ENCODE results near the gene GABRB1.
A peak's percentile ranks its signal among the peaks of the same experiment; 100 is the strongest.
"Not testable (repeated sequence)": the region's sequence is repeated elsewhere in the genome, so short reads cannot be mapped to it uniquely, and the experiment has no call there.

Gene GABRB1

GRCh38 chr4:47213106-47213505 is 181.7 kb downstream of the GABRB1 start:
- DNase-seq (ENCODE audit: low read depth), result no peak

DNA sequence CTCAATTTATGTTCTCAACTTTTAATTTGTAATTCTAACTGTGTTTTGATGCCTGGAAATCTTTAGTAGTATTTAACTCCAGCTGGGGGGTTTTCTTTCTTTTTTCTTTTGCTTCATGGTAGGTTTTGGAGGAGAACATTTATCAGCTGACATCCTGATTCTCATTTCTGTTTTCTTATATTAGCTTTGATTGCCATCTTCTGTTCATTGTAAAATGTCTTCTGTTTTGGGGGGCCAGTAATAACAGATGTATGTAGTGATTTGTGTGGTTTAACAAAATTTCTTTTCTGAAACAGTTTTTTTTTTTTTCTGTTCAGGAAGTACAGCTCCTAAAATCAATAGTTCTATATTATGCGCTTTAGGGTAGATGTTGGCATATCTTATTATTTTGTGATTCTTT is 182.2 kb downstream of the GABRB1 start:
- no peak for DNase-seq (ENCODE audit: low read depth)

GRCh38 chr4:47213971-47214370 is 182.6 kb downstream of the GABRB1 start:
- peak; percentile 29 for DNase-seq (ENCODE audit: low read depth)

DNA sequence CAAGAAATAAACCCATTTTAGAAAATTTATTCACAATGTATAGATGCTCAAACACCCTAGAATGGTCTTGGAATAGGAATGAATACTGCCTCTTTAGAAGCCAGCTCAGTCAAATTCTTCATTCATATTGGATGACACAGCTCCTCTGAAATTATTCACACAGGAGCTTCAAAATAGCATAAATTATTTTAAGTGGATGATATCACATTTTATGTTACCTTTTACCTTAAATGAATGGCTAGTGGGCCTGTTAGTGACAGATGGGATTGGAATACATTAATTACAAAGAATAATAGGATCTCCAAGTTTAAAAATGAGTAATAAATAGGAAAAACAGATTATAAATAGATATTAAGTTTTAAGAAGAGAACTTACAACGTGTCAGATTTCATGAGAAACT is 184.4 kb downstream of the GABRB1 start:
- DNase-seq (ENCODE audit: low read depth), result no peak

DNA sequence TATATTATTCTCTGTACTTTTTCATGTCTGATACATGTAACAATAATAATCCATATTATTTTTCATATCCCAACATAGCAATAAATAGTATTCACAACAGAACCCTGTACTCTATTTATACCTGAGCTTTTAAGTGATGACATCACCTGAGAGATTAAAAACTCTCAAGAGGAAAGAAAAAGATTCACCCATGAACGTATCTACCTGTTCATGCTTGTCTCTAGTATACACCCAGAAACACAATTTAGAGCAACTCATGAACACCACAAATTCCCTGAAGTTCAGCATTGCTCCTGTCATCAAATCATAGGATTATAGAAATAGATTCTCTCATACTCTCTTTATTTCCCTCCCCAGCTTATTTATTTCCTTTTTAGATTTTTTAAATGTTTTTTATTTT is 185.9 kb downstream of the GABRB1 start:
- DNase-seq (ENCODE audit: low read depth), result no peak

DNA sequence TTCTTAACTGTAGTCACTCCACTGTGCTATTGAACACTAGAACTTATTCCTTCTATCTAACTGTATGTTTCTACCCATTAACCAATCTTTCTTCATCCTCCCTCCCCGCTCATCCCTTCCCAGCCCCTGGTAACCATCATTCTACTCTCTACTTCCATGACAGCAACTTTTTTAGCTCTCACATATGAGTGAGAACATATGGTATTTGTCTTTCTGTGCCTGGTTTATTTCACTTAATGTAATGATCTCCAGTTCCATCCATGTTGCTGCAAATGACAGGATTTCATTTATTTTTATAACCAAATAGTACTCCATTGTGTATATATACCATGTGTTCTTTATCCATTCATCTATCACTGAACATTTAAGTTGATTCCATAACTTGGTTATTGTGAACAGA is 186.5 kb downstream of the GABRB1 start:
- DNase-seq (ENCODE audit: low read depth), result no peak

GRCh38 chr4:47218631-47219030 is 187.3 kb downstream of the GABRB1 start:
- no peak for DNase-seq (ENCODE audit: low read depth)

GRCh38 chr4:47219586-47219985 is 188.2 kb downstream of the GABRB1 start:
- no peak for DNase-seq (ENCODE audit: low read depth)

DNA sequence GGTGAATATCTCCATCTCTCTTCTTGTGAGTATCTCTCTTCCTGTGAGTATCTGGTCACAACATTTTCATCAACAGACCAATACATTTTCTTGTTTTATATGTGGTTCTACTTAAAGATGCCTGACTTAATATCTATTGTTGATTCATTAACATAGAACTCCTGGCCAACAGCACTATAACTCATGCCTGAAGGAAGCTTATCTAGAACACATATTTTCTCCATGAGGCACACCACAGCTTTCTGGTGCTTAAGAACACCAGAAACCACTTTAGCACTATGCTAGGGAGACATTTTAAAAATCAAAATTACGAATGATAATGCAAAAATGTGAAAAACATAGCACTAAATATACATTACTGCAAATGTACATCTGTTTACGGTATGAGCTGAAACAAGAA is 190.4 kb downstream of the GABRB1 start:
- no peak for DNase-seq (ENCODE audit: low read depth)

GRCh38 chr4:47222276-47222675 is 190.9 kb downstream of the GABRB1 start:
- DNase-seq (ENCODE audit: low read depth), result no peak

DNA sequence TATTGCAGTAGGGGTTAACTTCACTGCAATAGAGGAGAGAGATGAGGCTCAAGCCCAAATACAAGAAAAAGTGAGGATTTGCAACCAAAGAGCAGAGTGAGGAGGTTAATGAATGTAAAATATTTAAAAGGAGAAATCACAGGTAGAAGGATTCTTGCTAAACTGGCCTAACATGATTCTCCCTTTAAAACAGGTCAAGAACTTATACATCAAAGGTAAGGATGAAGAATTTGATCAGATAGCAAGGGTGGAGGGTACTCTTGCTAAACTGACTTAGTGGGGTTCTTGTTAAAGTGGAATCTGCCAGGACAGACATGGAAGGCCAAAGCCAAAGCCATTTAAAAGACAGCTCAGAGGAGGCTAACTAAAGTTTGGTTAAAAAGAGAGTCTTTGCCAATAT is 193.0 kb downstream of the GABRB1 start:
- no peak for DNase-seq (ENCODE audit: low read depth)

GRCh38 chr4:47235721-47236120 is 204.4 kb downstream of the GABRB1 start:
- no peak for DNase-seq (ENCODE audit: low read depth)

DNA sequence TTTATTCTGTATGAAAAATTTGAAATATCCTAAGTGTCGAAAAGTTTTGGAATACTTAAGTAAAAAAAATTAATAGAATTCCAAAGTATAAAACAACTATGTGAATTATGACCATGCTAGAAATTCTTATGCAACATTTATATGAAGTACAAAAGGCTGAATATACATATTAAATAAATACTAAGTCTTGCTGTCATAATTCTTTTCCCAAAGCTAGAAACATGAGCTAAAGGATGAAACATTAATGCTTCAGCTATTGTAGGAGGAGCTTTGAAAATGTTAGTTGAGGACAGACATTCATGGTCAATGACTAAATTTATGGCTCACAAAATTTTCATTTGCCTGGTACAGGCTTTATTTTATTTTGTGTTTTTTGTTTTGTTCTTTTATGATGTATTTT is 207.3 kb downstream of the GABRB1 start:
- no peak for DNase-seq (ENCODE audit: low read depth)

DNA sequence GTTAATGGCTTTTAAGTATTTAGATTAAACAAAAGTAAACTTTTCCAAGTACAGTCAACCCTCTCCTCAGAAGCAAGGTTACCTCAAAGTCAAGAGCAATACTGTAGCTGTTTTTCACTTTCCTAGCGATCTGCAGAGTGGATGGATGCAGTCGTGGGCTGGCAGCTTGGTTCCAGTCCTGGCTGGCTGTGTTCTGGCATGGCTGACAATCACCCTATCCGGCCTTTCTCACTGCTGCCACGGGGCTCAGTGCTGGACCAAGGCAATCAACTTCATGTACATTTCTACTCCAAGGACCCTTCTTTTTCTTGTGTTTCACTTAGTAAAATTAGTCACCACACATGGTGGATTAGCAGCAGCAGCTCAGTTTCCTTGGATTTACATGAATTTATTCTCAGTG is 208.3 kb downstream of the GABRB1 start:
- DNase-seq (ENCODE audit: low read depth), result no peak

DNA sequence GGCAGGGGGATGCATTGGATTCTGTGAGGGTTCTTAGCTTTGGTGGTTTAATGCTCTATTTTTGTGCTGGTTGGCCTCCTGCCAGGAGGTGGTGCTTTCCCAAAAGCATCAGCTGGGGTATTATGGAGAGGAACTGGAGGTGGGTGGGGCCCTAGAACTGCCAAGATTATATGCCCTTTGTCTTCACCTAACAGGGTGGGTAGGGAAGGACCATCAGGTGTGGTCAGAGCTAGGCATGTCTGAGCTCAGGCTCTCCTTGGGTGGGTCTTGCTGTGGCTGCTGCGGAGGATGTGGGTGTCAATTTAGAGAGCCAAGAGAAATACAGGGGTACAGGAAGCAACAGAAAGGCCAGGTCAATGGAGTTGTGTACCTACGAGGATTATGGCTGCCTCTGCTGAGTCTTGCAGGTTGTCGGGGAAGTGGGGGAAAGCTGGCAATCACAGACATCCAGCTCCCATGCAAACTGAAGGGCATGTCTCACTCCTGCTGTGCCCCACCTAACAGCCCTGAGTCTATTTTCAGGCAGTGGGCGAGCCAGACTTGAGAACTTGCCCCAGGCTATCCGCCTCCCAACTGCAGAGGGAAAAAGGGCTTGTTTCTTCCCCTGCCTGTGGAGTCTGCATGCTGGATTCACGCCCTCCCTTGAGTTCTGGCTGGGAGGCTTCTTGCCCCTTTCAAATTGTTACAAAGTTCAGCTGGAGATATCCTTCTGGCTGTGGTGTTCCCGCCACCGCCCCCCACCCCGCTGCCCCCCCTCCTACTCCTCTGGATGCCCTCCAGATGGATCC is 220.2 kb downstream of the GABRB1 start:
- DNase-seq (ENCODE audit: low read depth), result no peak

DNA sequence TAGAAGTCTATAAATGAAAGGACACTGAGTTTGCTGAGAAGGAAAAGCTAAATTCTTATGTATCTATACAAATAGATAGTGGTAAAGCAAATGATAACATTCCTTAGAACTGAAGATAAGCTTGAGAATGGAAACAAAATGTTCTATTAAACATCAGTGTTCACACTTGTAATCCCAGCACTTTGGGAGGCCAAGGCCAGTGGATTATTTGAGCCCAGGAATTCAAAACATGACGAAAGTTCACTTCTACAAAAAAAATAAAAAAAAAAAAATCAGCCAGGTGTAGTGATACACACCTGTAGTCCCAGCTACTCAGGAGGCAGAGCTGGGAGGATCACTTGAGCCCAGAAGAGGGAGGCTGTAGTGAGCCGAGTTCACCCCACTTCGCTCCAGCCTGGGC is 232.4 kb downstream of the GABRB1 start:
- DNase-seq (ENCODE audit: low read depth), result no peak

DNA sequence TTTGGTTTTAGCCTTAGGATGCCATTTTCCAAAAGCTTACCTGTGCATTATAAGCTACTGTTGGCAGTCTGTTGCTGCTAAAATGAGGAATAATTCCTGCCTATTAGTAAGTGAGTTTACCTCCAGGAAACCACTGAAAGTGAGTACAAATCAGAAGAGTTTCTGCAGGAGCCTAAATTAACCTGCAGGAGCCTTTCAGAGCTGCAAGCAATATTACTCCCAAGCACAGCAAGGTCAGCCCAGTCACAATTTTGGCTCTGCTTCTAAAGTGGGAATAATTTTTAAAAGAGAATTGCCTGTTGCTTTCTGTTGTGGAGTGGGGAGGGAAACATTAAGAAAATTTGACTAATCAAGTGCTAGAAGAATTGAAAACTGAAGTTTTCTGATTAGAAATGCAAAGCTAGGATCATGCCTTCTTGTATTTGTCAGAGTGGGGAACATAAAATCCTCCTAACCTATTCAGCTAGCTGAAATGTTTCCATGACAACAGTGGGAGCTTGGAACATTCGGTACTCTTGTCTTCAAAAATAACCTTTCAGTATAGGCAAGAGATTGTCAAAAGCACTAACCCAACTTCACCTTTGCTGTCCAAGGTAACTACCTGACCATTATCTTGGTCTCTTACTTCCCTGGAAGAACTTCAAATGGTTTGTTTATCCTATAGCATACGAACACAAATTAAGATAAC is 239.0 kb downstream of the GABRB1 start:
- DNase-seq (ENCODE audit: low read depth), result no peak

DNA sequence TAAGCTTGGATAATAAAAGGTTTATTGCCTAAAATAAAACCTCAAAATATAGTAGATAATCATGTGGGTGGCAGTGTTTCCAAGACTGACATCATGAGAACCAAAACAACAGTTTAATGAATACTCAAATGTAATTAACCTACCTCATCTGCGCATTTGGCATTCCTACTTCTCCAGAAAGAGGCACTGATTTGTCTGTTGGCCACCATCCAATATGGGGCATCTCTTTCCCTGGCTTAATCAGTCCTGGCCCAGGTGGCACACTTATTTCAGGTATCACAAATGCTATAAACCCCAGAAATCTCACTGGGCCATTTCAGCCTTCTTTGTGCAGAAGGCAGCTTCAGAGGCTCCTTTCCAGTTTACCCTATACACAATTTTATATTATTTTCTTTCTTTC is 239.9 kb downstream of the GABRB1 start:
- no peak for DNase-seq (ENCODE audit: low read depth)

DNA sequence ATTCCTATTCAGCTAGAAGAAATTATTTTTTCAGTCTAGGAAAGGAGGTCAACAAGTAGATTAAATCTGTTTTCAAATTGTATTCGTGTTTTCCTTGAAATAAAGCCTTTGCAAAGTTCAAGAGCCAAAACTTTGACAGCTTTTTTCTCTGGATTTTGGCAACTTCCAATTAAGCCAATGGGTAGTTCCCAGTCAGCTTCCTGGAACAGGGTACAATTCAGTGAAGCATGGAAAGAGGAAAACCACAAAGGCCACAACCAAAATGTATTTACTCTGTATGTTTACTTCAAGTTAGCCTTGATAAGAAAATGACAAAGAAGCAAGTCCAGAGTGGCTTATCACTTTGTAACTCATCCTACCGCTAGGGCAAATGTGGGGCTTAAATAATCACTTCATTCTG is 243.5 kb downstream of the GABRB1 start:
- no peak for DNase-seq (ENCODE audit: low read depth)

GRCh38 chr4:47275595-47275994 is 244.2 kb downstream of the GABRB1 start:
- no peak for DNase-seq (ENCODE audit: low read depth)

- DNase-seq (ENCODE audit: low read depth), result no peak
Observed at GRCh38 chr4:47278631-47279030, 247.3 kb downstream of the GABRB1 start.

DNA sequence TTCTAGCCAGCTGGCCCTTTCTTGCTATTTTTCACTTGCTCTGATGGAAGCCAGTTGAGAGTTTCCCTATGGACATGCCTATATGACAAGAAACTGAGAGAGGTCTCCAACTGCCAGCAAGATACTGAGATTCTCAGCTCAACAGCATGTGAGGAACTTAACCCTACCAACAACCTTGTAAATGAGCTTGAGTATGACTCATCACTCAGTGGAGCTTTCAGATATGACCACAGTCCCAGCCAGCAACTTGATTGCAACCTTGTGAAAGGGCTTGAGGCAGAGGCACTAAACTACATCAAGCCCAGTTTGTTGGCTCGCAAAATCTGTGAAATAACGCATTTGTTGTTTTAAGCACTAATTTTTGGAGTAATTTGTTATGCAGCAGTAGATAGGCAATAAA is 256.4 kb downstream of the GABRB1 start:
- DNase-seq (ENCODE audit: low read depth), result no peak

DNA sequence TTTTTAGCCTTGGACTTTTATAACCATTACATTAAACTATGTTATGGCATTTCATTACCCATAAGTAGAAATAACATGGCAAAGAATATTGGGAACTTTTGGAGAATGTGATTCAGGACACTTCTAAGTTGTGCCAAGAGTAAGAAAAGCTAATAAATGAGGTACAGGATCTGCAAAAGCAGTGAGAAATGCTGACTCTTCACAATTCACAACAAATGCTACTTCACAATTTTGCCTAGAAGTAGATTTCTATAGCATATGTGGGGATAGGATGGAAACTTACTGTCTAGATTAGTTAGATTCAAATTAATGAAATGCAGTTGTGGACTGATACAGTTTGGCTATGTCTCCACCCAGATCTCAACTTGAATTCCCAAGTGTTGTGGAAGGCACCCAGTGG is 258.4 kb downstream of the GABRB1 start:
- DNase-seq (ENCODE audit: low read depth), result no peak

- not testable (repeated sequence) for DNase-seq (ENCODE audit: low read depth)
Observed at GRCh38 chr4:47290873-47291272, 259.5 kb downstream of the GABRB1 start.
